Mesenchymal stem cell (in vitro differentiated cells and primary cell): ENCODE data around the gene ABCA12.

ENCODE experiments used
- DNase-seq: peaks from one replicate; pipeline ENCODE4 v3.0.0-alpha.2; 2013
- H2AFZ ChIP-seq: one replicate; pipeline ENCODE4 v1.6.1; 2013; ENCODE audit warnings: low read depth, mild to moderate bottlenecking, control low read depth, inconsistent platforms, low read length, moderate library complexity
- H2AK5ac ChIP-seq: 2 replicates; pipeline ENCODE4 v1.6.1; 2013; ENCODE audit warnings: low read length, moderate library complexity, mild to moderate bottlenecking, inconsistent platforms; ENCODE audit not compliant: severe bottlenecking
- H2BK120ac ChIP-seq: one replicate; pipeline ENCODE4 v1.6.1; 2013; ENCODE audit warnings: low read depth, mild to moderate bottlenecking, inconsistent platforms, low read length, moderate library complexity
- H2BK12ac ChIP-seq, 2 experiments: one replicate each; pipeline ENCODE4 v1.6.1; 2013; ENCODE audit warnings: inconsistent platforms in 2 of 2, low read length in 2 of 2, mild to moderate bottlenecking in 2 of 2, moderate library complexity in 2 of 2, control low read depth in 1 of 2
- H2BK15ac ChIP-seq: one replicate; pipeline ENCODE4 v1.6.1; 2013; ENCODE audit warnings: mild to moderate bottlenecking, low read depth, inconsistent platforms; ENCODE audit not compliant: poor library complexity, severe bottlenecking
- H2BK5ac ChIP-seq: 2 replicates; pipeline ENCODE4 v1.6.1; 2013; ENCODE audit warnings: low read depth, mild to moderate bottlenecking, low read length, control low read depth, inconsistent platforms; ENCODE audit not compliant: poor library complexity, severe bottlenecking
- H3K14ac ChIP-seq, 2 experiments: one replicate each; pipeline ENCODE4 v1.6.1; 2013; ENCODE audit warnings: inconsistent platforms in 2 of 2, low read length in 2 of 2, control low read depth in 1 of 2, mild to moderate bottlenecking in 1 of 2, moderate library complexity in 1 of 2
- H3K18ac ChIP-seq, 2 experiments: one replicate each; pipeline ENCODE4 v1.6.1; 2013; ENCODE audit warnings: inconsistent platforms in 2 of 2, low read length in 2 of 2, control low read depth in 1 of 2, low read depth in 1 of 2, mild to moderate bottlenecking in 1 of 2
- H3K23ac ChIP-seq, 2 experiments: one replicate each; pipeline ENCODE4 v1.6.1; 2013; ENCODE audit warnings: inconsistent platforms in 2 of 2, low read length in 2 of 2, mild to moderate bottlenecking in 2 of 2, moderate library complexity in 2 of 2, control low read depth in 1 of 2
- H3K27ac ChIP-seq: 2 replicates; pipeline ENCODE4 v1.5.1; 2013; ENCODE audit warnings: mild to moderate bottlenecking, moderate library complexity, low read length, control low read depth, inconsistent platforms; ENCODE audit not compliant: poor library complexity, severe bottlenecking
- H3K27me3 ChIP-seq, 2 experiments: 2 replicates each; pipeline versions ENCODE4 v1.6.1 to v1.7.0; 2013; ENCODE audit warnings: low read length in 2 of 2, mild to moderate bottlenecking in 2 of 2, moderate library complexity in 2 of 2, control low read depth in 1 of 2, inconsistent platforms in 1 of 2; ENCODE audit not compliant: control insufficient read depth in 1 of 2, insufficient read depth in 1 of 2
- H3K36me3 ChIP-seq, 2 experiments: 2 replicates each; pipeline versions ENCODE4 v1.6.1 to v1.7.0; 2013; ENCODE audit warnings: low read length in 2 of 2, control low read depth in 1 of 2, inconsistent platforms in 1 of 2, low read depth in 1 of 2, mild to moderate bottlenecking in 1 of 2; ENCODE audit not compliant: insufficient read depth in 2 of 2, control insufficient read depth in 1 of 2
- H3K4ac ChIP-seq, 2 experiments: one replicate each; pipeline ENCODE4 v1.6.1; 2013; ENCODE audit warnings: inconsistent platforms in 2 of 2, low read length in 2 of 2, mild to moderate bottlenecking in 2 of 2, moderate library complexity in 2 of 2, control low read depth in 1 of 2, low read depth in 1 of 2
- H3K4me1 ChIP-seq: 2 replicates; pipeline ENCODE4 v1.6.1; 2013; ENCODE audit warnings: low read depth, low read length, control low read depth; ENCODE audit not compliant: control insufficient read depth, insufficient read depth
- H3K4me2 ChIP-seq: 2 replicates; pipeline ENCODE4 v1.6.1; 2013; ENCODE audit warnings: low read length, mild to moderate bottlenecking, inconsistent platforms; ENCODE audit not compliant: poor library complexity, severe bottlenecking
- H3K4me3 ChIP-seq, 2 experiments: 2 replicates each; pipeline versions ENCODE4 v1.5.1 to v1.7.0; 2013; ENCODE audit warnings: low read length in 2 of 2, mild to moderate bottlenecking in 2 of 2, control low read depth in 1 of 2, low read depth in 1 of 2; ENCODE audit not compliant: insufficient read depth in 1 of 2
- H3K79me1 ChIP-seq: replicated peaks from 2 replicates; pipeline ENCODE4 v1.6.1; 2013; ENCODE audit warnings: mild to moderate bottlenecking, control low read depth, low read length, inconsistent platforms; ENCODE audit not compliant: poor library complexity, severe bottlenecking
- H3K9ac ChIP-seq: 2 replicates; pipeline ENCODE4 v1.7.0; 2013; ENCODE audit warnings: mild to moderate bottlenecking, low read length, moderate library complexity
- H3K9me3 ChIP-seq: 2 replicates; pipeline ENCODE4 v1.7.0; 2013; ENCODE audit warnings: mild to moderate bottlenecking, low read length; ENCODE audit not compliant: control insufficient read depth
- H4K8ac ChIP-seq: one replicate; pipeline ENCODE4 v1.6.1; 2013; ENCODE audit warnings: inconsistent platforms, mild to moderate bottlenecking, low read length, moderate library complexity
- H4K91ac ChIP-seq: one replicate; pipeline ENCODE4 v1.6.1; 2013; ENCODE audit warnings: mild to moderate bottlenecking, low read length, inconsistent platforms
- WGBS: methylation state at CpG from one replicate; pipeline ENCODE4 v1.1.7; 2013; ENCODE audit warnings: mixed read lengths; 5-methylcytosine and 5-hydroxymethylcytosine counted together

Gene ABCA12

DNA sequence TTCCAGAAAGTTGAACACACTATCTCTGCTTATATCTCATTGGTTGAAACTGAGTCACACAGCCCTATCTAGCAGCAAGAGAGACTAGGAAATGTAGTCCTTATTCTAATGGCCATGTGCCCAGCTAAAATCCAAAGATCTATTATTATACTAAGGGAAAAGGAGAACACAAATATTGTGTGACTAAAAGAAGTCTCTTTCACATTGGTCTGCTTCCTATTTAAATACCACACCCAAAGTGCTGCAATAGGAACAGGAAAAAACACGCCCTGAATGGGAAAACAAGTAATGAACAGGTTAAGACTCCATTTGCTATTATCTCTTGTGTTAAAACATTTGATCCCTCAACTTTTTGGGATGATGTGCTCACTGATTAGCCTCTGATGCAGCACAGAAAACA is 242.2 kb downstream of the ABCA12 start:
- no peak overlapping the region for H3K9ac ChIP-seq
- H3K27ac ChIP-seq = no peak overlapping the region
- H2BK15ac ChIP-seq = no peak overlapping the region
- no peaks in the 10 kb centered on the region for H3K79me1 ChIP-seq
- no peak overlapping the region for H4K91ac ChIP-seq
- H3K4ac ChIP-seq = no peak overlapping the region
- H3K4me2 ChIP-seq = no peak overlapping the region
- H2AK5ac ChIP-seq = no peak overlapping the region
- no peaks in the 10 kb centered on the region for H3K4me1 ChIP-seq
- no peak overlapping the region for H3K4me3 ChIP-seq
- H4K8ac ChIP-seq = no peak overlapping the region
- H2AFZ ChIP-seq = no peak overlapping the region
- H2BK5ac ChIP-seq = no peak overlapping the region
- H2BK120ac ChIP-seq = no peak overlapping the region
- peaks cover 4% of the 10 kb centered on the region for H3K9me3 ChIP-seq
- no peak overlapping the region for H3K18ac ChIP-seq
- no peak overlapping the region for H3K14ac ChIP-seq
- no peaks in the 10 kb centered on the region for H3K27me3 ChIP-seq
- no peak for DNase-seq
- H3K36me3 ChIP-seq = no peaks in the 10 kb centered on the region
- H3K23ac ChIP-seq = no peak overlapping the region
- no peak overlapping the region for H2BK12ac ChIP-seq
- 85% methylated on average over 1 of the region's 1 CpG for WGBS

- no peak overlapping the region for H2BK120ac ChIP-seq
- H2AK5ac ChIP-seq = no peak overlapping the region
- no peak overlapping the region for H3K27ac ChIP-seq
- no peak overlapping the region for H2BK5ac ChIP-seq
- no peak overlapping the region for H3K4ac ChIP-seq
- no peak overlapping the region for H2BK12ac ChIP-seq
- no peak overlapping the region for H3K23ac ChIP-seq
- H3K36me3 ChIP-seq = no peaks in the 10 kb centered on the region
- H3K18ac ChIP-seq = no peak overlapping the region
- no peak overlapping the region for H2BK15ac ChIP-seq
- no peak overlapping the region for H4K8ac ChIP-seq
- H3K4me3 ChIP-seq = no peak overlapping the region
- no peak overlapping the region for H2AFZ ChIP-seq
- H3K4me2 ChIP-seq = no peak overlapping the region
- 92% methylated on average over 3 of the region's 3 CpGs for WGBS
- H3K9ac ChIP-seq = no peak overlapping the region
- H3K14ac ChIP-seq = no peak overlapping the region
- H3K4me1 ChIP-seq = no peaks in the 10 kb centered on the region
- H4K91ac ChIP-seq = no peak overlapping the region
- DNase-seq = no peak
- H3K9me3 ChIP-seq = peaks cover 4% of the 10 kb centered on the region
- no peaks in the 10 kb centered on the region for H3K27me3 ChIP-seq
- no peaks in the 10 kb centered on the region for H3K79me1 ChIP-seq
Measured at GRCh38 chr2:214895469-214895868, 243.0 kb downstream of the ABCA12 start.

- no peak overlapping the region for H3K23ac ChIP-seq
- no peak overlapping the region for H2BK15ac ChIP-seq
- no peak overlapping the region for H3K14ac ChIP-seq
- no peak overlapping the region for H3K4ac ChIP-seq
- H2AK5ac ChIP-seq = no peak overlapping the region
- H3K4me2 ChIP-seq = no peak overlapping the region
- 100% methylated on average over 1 of the region's 2 CpGs for WGBS
- H3K27me3 ChIP-seq = no peaks in the 10 kb centered on the region
- no peak overlapping the region for H4K91ac ChIP-seq
- H3K4me3 ChIP-seq = no peak overlapping the region
- no peak overlapping the region for H2BK120ac ChIP-seq
- H2BK12ac ChIP-seq = no peak overlapping the region
- H3K4me1 ChIP-seq = no peaks in the 10 kb centered on the region
- no peak overlapping the region for H2AFZ ChIP-seq
- H2BK5ac ChIP-seq = no peak overlapping the region
- H3K9me3 ChIP-seq = peaks cover 4% of the 10 kb centered on the region
- no peak overlapping the region for H3K18ac ChIP-seq
- no peaks in the 10 kb centered on the region for H3K36me3 ChIP-seq
- no peak for DNase-seq
- no peak overlapping the region for H3K27ac ChIP-seq
- no peak overlapping the region for H4K8ac ChIP-seq
- no peak overlapping the region for H3K9ac ChIP-seq
- no peaks in the 10 kb centered on the region for H3K79me1 ChIP-seq
Measured at GRCh38 chr2:214889301-214889700, 249.1 kb downstream of the ABCA12 start.

GRCh38 chr2:214881647-214882202 is 256.7 kb downstream of the ABCA12 start:
- no peak overlapping the region for H2BK5ac ChIP-seq
- no peak overlapping the region for H2AFZ ChIP-seq
- H3K27ac ChIP-seq = no peak overlapping the region
- no peaks in the 10 kb centered on the region for H3K4me1 ChIP-seq
- no peak overlapping the region for H2BK15ac ChIP-seq
- no peak overlapping the region for H3K9ac ChIP-seq
- H3K4ac ChIP-seq = no peak overlapping the region
- no peak overlapping the region for H2BK12ac ChIP-seq
- H4K91ac ChIP-seq = no peak overlapping the region
- H3K18ac ChIP-seq = no peak overlapping the region
- H4K8ac ChIP-seq = no peak overlapping the region
- H3K4me2 ChIP-seq = no peak overlapping the region
- H3K36me3 ChIP-seq = no peaks in the 10 kb centered on the region
- H3K79me1 ChIP-seq = no peaks in the 10 kb centered on the region
- H3K27me3 ChIP-seq = no peaks in the 10 kb centered on the region
- H2AK5ac ChIP-seq = no peak overlapping the region
- no peak for DNase-seq
- no peaks in the 10 kb centered on the region for H3K9me3 ChIP-seq
- H3K23ac ChIP-seq = no peak overlapping the region
- 94% methylated on average over 6 of the region's 6 CpGs for WGBS
- H3K14ac ChIP-seq = no peak overlapping the region
- H3K4me3 ChIP-seq = no peak overlapping the region
- no peak overlapping the region for H2BK120ac ChIP-seq
